Mesenchymal stem cell (in vitro differentiated cells and primary cell): ENCODE measurements around the gene WDR93.
A peak's percentile ranks its signal among the peaks of the same experiment; 100 is the strongest.
"Not testable (repeated sequence)": the region's sequence is repeated elsewhere in the genome, so short reads cannot be mapped to it uniquely, and the experiment has no call there.

Source experiments
- DNase-seq: peaks from one replicate; pipeline ENCODE4 v3.0.0-alpha.2; 2013
- H2AFZ ChIP-seq: one replicate; pipeline ENCODE4 v1.6.1; 2013; ENCODE audit warnings: low read depth, mild to moderate bottlenecking, control low read depth, inconsistent platforms, low read length, moderate library complexity
- H2AK5ac ChIP-seq: 2 replicates; pipeline ENCODE4 v1.6.1; 2013; ENCODE audit warnings: low read length, moderate library complexity, mild to moderate bottlenecking, inconsistent platforms; ENCODE audit not compliant: severe bottlenecking
- H2BK120ac ChIP-seq: one replicate; pipeline ENCODE4 v1.6.1; 2013; ENCODE audit warnings: low read depth, mild to moderate bottlenecking, inconsistent platforms, low read length, moderate library complexity
- H2BK12ac ChIP-seq, 2 experiments: one replicate each; pipeline ENCODE4 v1.6.1; 2013; ENCODE audit warnings: inconsistent platforms in 2 of 2, low read length in 2 of 2, mild to moderate bottlenecking in 2 of 2, moderate library complexity in 2 of 2, control low read depth in 1 of 2
- H2BK15ac ChIP-seq: one replicate; pipeline ENCODE4 v1.6.1; 2013; ENCODE audit warnings: mild to moderate bottlenecking, low read depth, inconsistent platforms; ENCODE audit not compliant: poor library complexity, severe bottlenecking
- H2BK5ac ChIP-seq: 2 replicates; pipeline ENCODE4 v1.6.1; 2013; ENCODE audit warnings: low read depth, mild to moderate bottlenecking, low read length, control low read depth, inconsistent platforms; ENCODE audit not compliant: poor library complexity, severe bottlenecking
- H3K14ac ChIP-seq, 2 experiments: one replicate each; pipeline ENCODE4 v1.6.1; 2013; ENCODE audit warnings: inconsistent platforms in 2 of 2, low read length in 2 of 2, control low read depth in 1 of 2, mild to moderate bottlenecking in 1 of 2, moderate library complexity in 1 of 2
- H3K18ac ChIP-seq, 2 experiments: one replicate each; pipeline ENCODE4 v1.6.1; 2013; ENCODE audit warnings: inconsistent platforms in 2 of 2, low read length in 2 of 2, control low read depth in 1 of 2, low read depth in 1 of 2, mild to moderate bottlenecking in 1 of 2
- H3K23ac ChIP-seq, 2 experiments: one replicate each; pipeline ENCODE4 v1.6.1; 2013; ENCODE audit warnings: inconsistent platforms in 2 of 2, low read length in 2 of 2, mild to moderate bottlenecking in 2 of 2, moderate library complexity in 2 of 2, control low read depth in 1 of 2
- H3K27ac ChIP-seq: 2 replicates; pipeline ENCODE4 v1.5.1; 2013; ENCODE audit warnings: mild to moderate bottlenecking, moderate library complexity, low read length, control low read depth, inconsistent platforms; ENCODE audit not compliant: poor library complexity, severe bottlenecking
- H3K27me3 ChIP-seq, 2 experiments: 2 replicates each; pipeline versions ENCODE4 v1.6.1 to v1.7.0; 2013; ENCODE audit warnings: low read length in 2 of 2, mild to moderate bottlenecking in 2 of 2, moderate library complexity in 2 of 2, control low read depth in 1 of 2, inconsistent platforms in 1 of 2; ENCODE audit not compliant: control insufficient read depth in 1 of 2, insufficient read depth in 1 of 2
- H3K36me3 ChIP-seq, 2 experiments: 2 replicates each; pipeline versions ENCODE4 v1.6.1 to v1.7.0; 2013; ENCODE audit warnings: low read length in 2 of 2, control low read depth in 1 of 2, inconsistent platforms in 1 of 2, low read depth in 1 of 2, mild to moderate bottlenecking in 1 of 2; ENCODE audit not compliant: insufficient read depth in 2 of 2, control insufficient read depth in 1 of 2
- H3K4ac ChIP-seq, 2 experiments: one replicate each; pipeline ENCODE4 v1.6.1; 2013; ENCODE audit warnings: inconsistent platforms in 2 of 2, low read length in 2 of 2, mild to moderate bottlenecking in 2 of 2, moderate library complexity in 2 of 2, control low read depth in 1 of 2, low read depth in 1 of 2
- H3K4me1 ChIP-seq: 2 replicates; pipeline ENCODE4 v1.6.1; 2013; ENCODE audit warnings: low read depth, low read length, control low read depth; ENCODE audit not compliant: control insufficient read depth, insufficient read depth
- H3K4me2 ChIP-seq: 2 replicates; pipeline ENCODE4 v1.6.1; 2013; ENCODE audit warnings: low read length, mild to moderate bottlenecking, inconsistent platforms; ENCODE audit not compliant: poor library complexity, severe bottlenecking
- H3K4me3 ChIP-seq, 2 experiments: 2 replicates each; pipeline versions ENCODE4 v1.5.1 to v1.7.0; 2013; ENCODE audit warnings: low read length in 2 of 2, mild to moderate bottlenecking in 2 of 2, control low read depth in 1 of 2, low read depth in 1 of 2; ENCODE audit not compliant: insufficient read depth in 1 of 2
- H3K79me1 ChIP-seq: replicated peaks from 2 replicates; pipeline ENCODE4 v1.6.1; 2013; ENCODE audit warnings: mild to moderate bottlenecking, control low read depth, low read length, inconsistent platforms; ENCODE audit not compliant: poor library complexity, severe bottlenecking
- H3K9ac ChIP-seq: 2 replicates; pipeline ENCODE4 v1.7.0; 2013; ENCODE audit warnings: mild to moderate bottlenecking, low read length, moderate library complexity
- H3K9me3 ChIP-seq: 2 replicates; pipeline ENCODE4 v1.7.0; 2013; ENCODE audit warnings: mild to moderate bottlenecking, low read length; ENCODE audit not compliant: control insufficient read depth
- H4K8ac ChIP-seq: one replicate; pipeline ENCODE4 v1.6.1; 2013; ENCODE audit warnings: inconsistent platforms, mild to moderate bottlenecking, low read length, moderate library complexity
- H4K91ac ChIP-seq: one replicate; pipeline ENCODE4 v1.6.1; 2013; ENCODE audit warnings: mild to moderate bottlenecking, low read length, inconsistent platforms
- WGBS: methylation state at CpG from one replicate; pipeline ENCODE4 v1.1.7; 2013; ENCODE audit warnings: mixed read lengths; 5-methylcytosine and 5-hydroxymethylcytosine counted together

WDR93 gene

DNA sequence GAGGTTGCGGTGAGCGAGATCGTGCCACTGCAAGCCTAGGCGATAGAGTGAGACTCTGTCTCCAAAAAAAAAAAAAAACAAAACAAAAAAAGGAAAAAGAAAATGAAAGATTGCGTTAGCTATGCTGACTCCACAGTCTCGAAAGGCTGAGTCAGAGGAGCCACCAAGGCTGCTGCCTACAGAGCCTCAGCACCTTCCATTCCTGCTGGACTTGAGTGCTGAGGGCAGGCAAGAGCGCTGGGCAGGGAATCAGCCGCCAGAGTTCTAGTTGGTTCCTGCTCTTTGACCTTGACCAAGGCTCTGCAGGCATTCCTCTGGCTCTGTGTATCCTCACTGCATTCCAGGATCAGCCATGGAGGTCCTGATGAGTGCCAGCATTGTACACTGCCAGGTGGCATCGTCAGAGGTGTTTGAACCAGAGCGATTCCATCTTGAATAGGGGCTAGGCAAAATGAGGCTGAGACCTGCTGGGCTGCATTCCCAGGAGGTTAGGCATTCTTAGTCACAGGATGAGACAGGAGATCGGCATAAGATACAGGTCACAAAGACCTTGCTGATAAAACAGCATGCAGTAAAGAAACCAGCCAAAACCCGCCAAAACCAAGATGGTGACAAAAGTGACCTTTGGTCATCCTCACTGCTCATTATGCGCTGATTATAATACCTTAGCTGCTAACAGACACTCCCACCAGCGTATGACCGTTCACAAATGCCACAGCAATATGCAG, 91.4 kb downstream of the WDR93 start:
- 70% methylated on average over 11 of the region's 15 CpGs for WGBS
- Histone ChIP-seq H2BK5ac (no peak overlapping the region), H3K9me3 (no peaks in the 10 kb centered on the region), H3K9ac (peak overlapping the region; percentile 4), H4K8ac (no peak overlapping the region), H3K27ac (no peak overlapping the region), H2AFZ (no peak overlapping the region), H3K27me3 (no peaks in the 10 kb centered on the region), H3K23ac (no peak overlapping the region), H3K14ac (no peak overlapping the region), H3K36me3 (peaks cover 10 to 30% of the 10 kb centered on the region in 2 experiments), H3K4me2 (no peak overlapping the region), H2BK15ac (no peak overlapping the region), H2BK12ac (no peak overlapping the region), H3K4me3 (peak overlapping the region in 1 of 2 experiments; percentile 31), H2AK5ac (no peak overlapping the region), H3K18ac (no peak overlapping the region), H3K4ac (no peak overlapping the region), H3K79me1 (no peaks in the 10 kb centered on the region), H2BK120ac (no peak overlapping the region), H3K4me1 (peaks cover 4% of the 10 kb centered on the region), H4K91ac (no peak overlapping the region)
- DNase-seq, result peak; percentile 58

DNA sequence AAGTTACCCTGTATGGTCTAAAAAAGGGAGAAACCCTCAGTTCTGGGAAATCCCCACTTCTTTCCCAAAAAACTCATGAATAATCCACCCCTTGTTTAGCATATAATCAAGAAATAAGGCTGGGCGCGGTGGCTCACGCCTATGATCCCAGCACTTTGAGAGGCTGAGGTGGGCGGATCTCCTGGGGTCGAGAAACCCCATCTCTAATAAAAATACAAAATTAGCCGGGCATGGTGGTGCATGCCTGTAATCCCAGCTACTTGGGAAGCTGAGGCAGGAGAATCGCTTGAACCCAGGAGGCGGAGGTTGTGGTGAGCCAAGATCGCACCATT, 92.0 kb downstream of the WDR93 start:
- H2BK120ac ChIP-seq, H3K79me1 ChIP-seq, H3K4me2 ChIP-seq, DNase-seq, H2BK12ac ChIP-seq, H3K4me1 ChIP-seq, H3K14ac ChIP-seq, H3K4ac ChIP-seq, H2AK5ac ChIP-seq, H4K91ac ChIP-seq, H3K27me3 ChIP-seq, H2BK5ac ChIP-seq, H3K9ac ChIP-seq, H3K23ac ChIP-seq, H3K27ac ChIP-seq, H2BK15ac ChIP-seq, H4K8ac ChIP-seq, H3K18ac ChIP-seq, H3K9me3 ChIP-seq, H2AFZ ChIP-seq: not testable (repeated sequence)
- Histone ChIP-seq H3K4me3 (peak overlapping the region in 1 of 2 experiments; percentile 31), H3K36me3 (peaks cover 10 to 34% of the 10 kb centered on the region in 2 experiments)
- 95% methylated on average over 9 of the region's 9 CpGs for WGBS

DNA sequence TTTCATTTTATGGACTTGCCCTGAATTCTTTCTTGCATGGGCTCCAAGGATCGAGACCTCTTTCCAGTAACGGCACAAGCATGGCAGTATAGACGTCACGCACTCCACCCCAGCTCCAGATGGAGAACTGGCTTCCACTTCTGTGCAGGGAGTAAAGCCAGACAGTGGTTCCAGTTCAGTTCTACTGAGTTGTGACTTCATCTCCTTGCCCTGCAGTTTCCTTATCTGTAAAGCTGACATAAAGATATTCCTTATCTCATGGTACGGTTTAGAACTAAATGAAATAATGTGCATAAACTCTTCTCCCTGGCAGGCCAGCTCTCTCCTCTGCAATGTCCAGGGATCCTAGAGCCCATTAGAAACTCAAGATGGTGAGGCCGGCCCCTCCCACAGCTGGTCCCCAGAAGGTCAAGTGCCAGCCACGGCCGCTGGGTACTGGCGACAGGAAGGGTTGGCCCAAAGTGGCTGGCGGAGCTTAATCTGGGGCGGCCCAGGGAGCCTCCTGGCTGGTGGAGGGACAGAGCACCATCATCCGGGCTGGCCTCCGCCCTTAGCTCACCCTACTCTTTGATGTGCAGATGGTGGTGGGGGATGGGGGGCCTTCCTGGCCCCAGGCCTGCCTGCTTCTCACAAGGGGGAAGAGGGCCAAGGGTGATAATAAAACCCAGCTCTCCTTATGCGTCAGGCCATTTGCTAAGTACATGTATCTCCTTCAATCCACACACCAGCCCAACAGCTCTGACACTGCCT, 92.7 kb downstream of the WDR93 start:
- peak overlapping the region in 1 of 2 experiments; percentile 92 for H3K14ac ChIP-seq
- H2AK5ac ChIP-seq, result no peak overlapping the region
- peak overlapping the region in 1 of 2 experiments; percentile 26 for H3K23ac ChIP-seq

More for the DNA sequence above, 92.7 kb downstream of the WDR93 start:
- 54% methylated on average over 9 of the region's 14 CpGs for WGBS
- Histone ChIP-seq H3K4me3 (peak overlapping the region in 1 of 2 experiments; percentile 4), H2BK5ac (no peak overlapping the region), H3K27ac (no peak overlapping the region), H4K8ac (peak overlapping the region; percentile 15), H3K4me2 (no peak overlapping the region), H3K4ac (peak overlapping the region in 1 of 2 experiments; percentile 35), H3K4me1 (peaks cover 4% of the 10 kb centered on the region), H2AFZ (no peak overlapping the region), H3K27me3 (no peaks in the 10 kb centered on the region), H2BK12ac (no peak overlapping the region), H3K79me1 (no peaks in the 10 kb centered on the region), H3K9ac (peak overlapping the region; percentile 26), H4K91ac (no peak overlapping the region), H3K9me3 (no peaks in the 10 kb centered on the region), H3K18ac (peak overlapping the region; percentile 28 to 64), H2BK15ac (no peak overlapping the region), H2BK120ac (no peak overlapping the region), H3K36me3 (peaks cover 10 to 41% of the 10 kb centered on the region in 2 experiments)
- peak; percentile 27 for DNase-seq
